ENCODE results near the gene DNAH7. TPM values are rescaled to one million over a fixed set of nuclear protein-coding genes. Genes with fewer than 3 reads are reported as not detected.
A peak's percentile ranks its signal among the peaks of the same experiment; 100 is the strongest.

Gene DNAH7
- total and polyA plus RNA-seq, 2 of the 8 experiments (the other 6 are each of a cell fraction or from before 2014, with no cell fraction given): 0.07 to 0.08 TPM

GRCh38 chr2:196103626-196104025 lies 35.0 kb upstream of the DNAH7 start:
- H2AFZ ChIP-seq (ENCODE audit: low read length): peak overlapping the region; percentile 57; the same call in 1 of the 2 replicates
- H3K9ac ChIP-seq (replicated peaks in 1 of 4; ENCODE audit: extremely low read depth in 1 of 4, low read depth in 3 of 4, low read length in 3 of 4): no peak overlapping the region
- CTCF ChIA-PET (ENCODE audit: partially characterized antibody): interaction anchor here (0.6 to 1.8 kb wide), 5 partner anchors 8 to 1274 kb away, joined by 3 to 6 read pairs (median 3); no protein-coding TSS in a partner anchor
- TF ChIP-seq CEBPB (IDR thresholded peaks at IDR 0.05; ENCODE audit: low read depth, low read length) (no peak), SAP30 (IDR thresholded peaks at IDR 0.05; ENCODE audit: insufficient read depth, insufficient replicate concordance, low read length) (no peak), SP4 (IDR thresholded peaks at IDR 0.05; ENCODE audit: low read length) (no peak), RNF2 (IDR thresholded peaks at IDR 0.05; ENCODE audit: borderline replicate concordance, low read depth, low read length, missing control alignments, poor library complexity, severe bottlenecking) (no peak), E2F6 (IDR thresholded peaks at IDR 0.05) (no peak), JUND (IDR thresholded peaks at IDR 0.05; ENCODE audit: low read length) (no peak), SIX5 (IDR thresholded peaks at IDR 0.05; ENCODE audit: low read depth, low read length) (no peak), CTBP2 (IDR thresholded peaks at IDR 0.05; ENCODE audit: borderline replicate concordance, insufficient read depth, insufficient read length, low read length) (no peak), TEAD4 (IDR thresholded peaks at IDR 0.05; ENCODE audit: low read depth, low read length) (no peak)
- TF ChIP-seq, protein P1, sequence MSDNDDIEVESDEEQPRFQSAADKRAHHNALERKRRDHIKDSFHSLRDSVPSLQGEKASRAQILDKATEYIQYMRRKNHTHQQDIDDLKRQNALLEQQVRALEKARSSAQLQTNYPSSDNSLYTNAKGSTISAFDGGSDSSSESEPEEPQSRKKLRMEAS (IDR thresholded peaks at IDR 0.05): no peak

More at GRCh38 chr2:196103626-196104025, 35.0 kb upstream of the DNAH7 start:
- H2AK5ac ChIP-seq (ENCODE audit: low read depth, low read length): no peak overlapping the region
- H3K23ac ChIP-seq (ENCODE audit: insufficient read length): no peak overlapping the region
- H3K56ac ChIP-seq (replicated peaks; ENCODE audit: insufficient read length, low read depth, low read length): no peak overlapping the region
- FAIRE-seq (no peak), DNase-seq (ENCODE audit: low read depth in 1 of 2, low spot score in 2 of 2) (no peak)
- no peak overlapping the region for H2BK5ac ChIP-seq (ENCODE audit: low read depth, low read length)
- H4K8ac ChIP-seq (ENCODE audit: extremely low read depth, insufficient read depth, low read length): no peak overlapping the region
- no peak overlapping the region for H3K4me2 ChIP-seq (ENCODE audit: insufficient read depth in 1 of 2, low read depth in 2 of 2, low read length in 2 of 2)
- no peak overlapping the region for H3K18ac ChIP-seq (ENCODE audit: extremely low read depth, low read length)
- no peaks in the 10 kb centered on the region for H3K79me1 ChIP-seq (ENCODE audit: low read depth, low read length)
- no peak overlapping the region for H3K14ac ChIP-seq (ENCODE audit: insufficient read length)
- H4K20me1 ChIP-seq (replicated peaks in 1 of 2; ENCODE audit: control insufficient read depth in 1 of 2, insufficient read depth in 2 of 2, low read length in 2 of 2): no peaks in the 10 kb centered on the region
- H3K27me3 ChIP-seq (replicated peaks in 1 of 4; ENCODE audit: control insufficient read depth in 3 of 4, extremely low read depth in 1 of 4, insufficient read depth in 3 of 4, low read length in 3 of 4): no peaks in the 10 kb centered on the region
- no peak overlapping the region for H3K4ac ChIP-seq (replicated peaks; ENCODE audit: insufficient read length, low read depth, low read length)
- no peak overlapping the region for H2BK12ac ChIP-seq (ENCODE audit: low read depth, low read length)
- H3K4me3 ChIP-seq (ENCODE audit: extremely low read depth in 1 of 4, insufficient read depth in 2 of 4, low read depth in 3 of 4, low read length in 4 of 4): no peak overlapping the region
- peaks cover 0 to 4% (median 0%) of the 10 kb centered on the region in 4 experiments; a peak in 2 of 7 replicates for H3K4me1 ChIP-seq (replicated peaks in 1 of 4; ENCODE audit: control insufficient read depth in 3 of 4, insufficient read depth in 4 of 4, low read length in 3 of 4)
- H4K5ac ChIP-seq (ENCODE audit: insufficient read length, low read depth, low read length): no peak overlapping the region
- H3K79me2 ChIP-seq (ENCODE audit: control insufficient read depth in 1 of 2, insufficient read depth in 2 of 2, low read length in 2 of 2): no peaks in the 10 kb centered on the region
- H3K36me3 ChIP-seq (ENCODE audit: control insufficient read depth in 2 of 4, insufficient read depth in 4 of 4, low read length in 3 of 4): no peaks in the 10 kb centered on the region; a peak in 1 of 8 replicates
- H3K27ac ChIP-seq (ENCODE audit: low read depth, low read length): no peak overlapping the region
- WGBS, 2 experiments (ENCODE audit: extremely low coverage in 1 of 2, insufficient coverage in 1 of 2, insufficient read length in 1 of 2, insufficient replicate concordance in 2 of 2, low coverage in 1 of 2, low lambda C conversion rate in 2 of 2, missing lambda C conversion rate in 1 of 2): 96% methylated on average over 2 of the region's 2 CpGs; no CpG with 5 or more reads in 1 of the 2 experiments
- H2BK20ac ChIP-seq (ENCODE audit: low read length): no peak overlapping the region
- no peak overlapping the region for H4K91ac ChIP-seq (replicated peaks; ENCODE audit: insufficient read length, low read length)
- H3K23me2 ChIP-seq (ENCODE audit: low read depth, low read length): no peaks in the 10 kb centered on the region
- POLR2A ChIA-PET (ENCODE audit: partially characterized antibody): no interaction called here
- no peaks in the 10 kb centered on the region; a peak in 1 of 4 replicates for H3K9me3 ChIP-seq (ENCODE audit: insufficient read depth in 2 of 2, low read depth in 1 of 2, low read length in 1 of 2)
- peak overlapping the region; percentile 48 for H2BK120ac ChIP-seq (replicated peaks; ENCODE audit: low read depth, low read length)
- no peak overlapping the region for H2BK15ac ChIP-seq (ENCODE audit: low read length)
